Epithelial cell of proximal tubule (primary cell): ENCODE data around the gene ITSN1. TPM values are rescaled to one million over a fixed set of nuclear protein-coding genes. Genes with fewer than 3 reads are reported as not detected.

Source experiments
- DNase-seq: peaks from one replicate; pipeline ENCODE4 v3.0.0-alpha.2; 2011; ENCODE audit warnings: low read depth
- H3K4me3 ChIP-seq: 2 replicates; pipeline ENCODE4 v1.5.1; 2011; ENCODE audit warnings: low read depth, mild to moderate bottlenecking, low read length
- CTCF ChIP-seq: conservative IDR thresholded peaks from 2 replicates; pipeline ENCODE4 v1.5.1; 2012; ENCODE audit warnings: low read depth, mild to moderate bottlenecking, low read length
- total RNA-seq: library from RNA; depleted of rRNA; stranded (reverse); fragments of >200 nt; gene quantifications from 2 replicates; pipeline ENCODE4 v1.2.3, GENCODE V29; 2015

The ITSN1 gene
- total RNA-seq, 1 donor from 2014 or later: 24.5 TPM

DNA sequence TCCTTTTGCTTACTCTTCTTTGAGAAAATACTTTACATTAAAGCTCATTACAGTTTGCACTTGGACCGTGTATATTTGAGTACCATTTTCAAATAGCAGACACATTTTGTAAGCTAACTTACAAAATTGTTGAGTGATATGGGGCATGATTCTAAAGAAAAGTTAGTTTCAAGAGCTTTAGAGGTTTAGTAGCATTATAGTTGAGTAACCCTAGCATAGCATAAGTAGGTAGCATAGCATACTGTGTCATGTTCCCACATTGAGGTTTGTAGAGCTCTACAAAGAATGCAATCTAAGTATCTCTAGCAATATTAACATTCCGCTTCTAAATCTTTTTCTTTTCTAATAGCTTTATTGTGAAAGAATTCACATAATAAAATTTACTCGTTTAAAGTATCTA is 92.0 kb downstream of the ITSN1 start:
- no peak overlapping the region for H3K4me3 ChIP-seq
- no peak for TF ChIP-seq CTCF
- no peak for DNase-seq

- H3K4me3 ChIP-seq: no peak overlapping the region
- no peak for TF ChIP-seq CTCF
- no peak for DNase-seq
These were observed 92.5 kb downstream of the ITSN1 start for GRCh38 chr21:33734818-33735217.

DNA sequence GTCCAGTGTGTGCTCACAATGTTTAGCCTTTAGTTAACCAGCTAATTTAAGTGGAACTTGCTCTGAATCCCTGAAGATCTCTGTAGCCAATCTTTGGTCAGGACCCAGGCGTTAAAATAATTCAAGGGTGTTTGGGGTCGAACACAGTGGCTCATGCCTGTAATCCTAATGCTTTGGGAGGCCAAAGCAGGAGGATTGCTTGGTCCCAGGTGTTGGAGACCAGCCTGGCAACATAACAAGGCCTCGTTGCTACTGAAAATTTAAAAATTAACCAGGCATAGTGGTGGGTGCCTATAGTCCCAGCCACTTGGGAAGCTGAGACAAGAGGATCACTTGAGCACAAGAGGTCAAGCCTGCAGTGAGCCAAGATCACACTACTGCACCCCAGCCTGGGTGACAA is 94.3 kb downstream of the ITSN1 start:
- TF ChIP-seq CTCF: no peak
- DNase-seq: no peak
- H3K4me3 ChIP-seq: no peak overlapping the region

GRCh38 chr21:33739701-33740100 is 97.4 kb downstream of the ITSN1 start:
- no peak overlapping the region for H3K4me3 ChIP-seq
- no peak for DNase-seq
- TF ChIP-seq CTCF: no peak

DNA sequence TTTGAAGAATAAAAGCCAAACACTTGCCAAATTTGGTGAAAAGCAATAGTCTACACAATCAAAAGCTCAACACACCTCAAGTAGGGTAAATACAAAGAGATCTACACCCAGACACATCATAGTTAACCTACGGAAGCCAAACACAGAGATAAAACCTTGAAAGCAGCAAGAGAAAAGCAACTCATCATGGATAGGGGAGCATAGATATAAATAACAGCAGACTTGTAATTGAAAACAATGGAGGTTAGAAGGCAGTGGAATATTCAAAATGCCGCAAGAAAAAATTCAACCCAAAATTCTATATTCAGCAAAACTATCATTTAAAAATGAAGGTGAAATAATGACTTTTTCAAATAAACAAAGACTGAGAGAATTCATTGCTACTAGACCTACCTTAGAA is 105.1 kb downstream of the ITSN1 start:
- TF ChIP-seq CTCF: no peak
- H3K4me3 ChIP-seq: no peak overlapping the region
- DNase-seq: no peak

DNA sequence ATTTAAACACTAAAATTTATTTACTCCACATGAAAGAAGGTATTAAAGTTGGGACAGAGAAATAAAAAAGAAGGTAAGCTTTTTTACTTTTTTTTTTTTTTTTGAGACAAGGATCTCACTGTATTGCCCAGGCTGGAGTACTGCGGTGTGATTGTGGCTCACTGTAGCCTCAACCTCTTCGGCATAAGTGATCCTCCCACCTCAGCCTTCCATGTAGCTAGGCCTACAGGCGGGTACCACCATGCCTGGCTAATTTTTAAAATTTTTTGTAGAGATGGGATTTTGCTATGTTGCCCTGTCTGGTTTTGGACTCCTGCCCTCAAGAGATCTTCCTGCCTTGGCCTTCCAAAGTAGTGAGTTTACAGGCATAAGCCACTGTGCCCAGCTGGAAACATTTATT is 106.6 kb downstream of the ITSN1 start:
- DNase-seq: no peak
- no peak for TF ChIP-seq CTCF
- no peak overlapping the region for H3K4me3 ChIP-seq

DNA sequence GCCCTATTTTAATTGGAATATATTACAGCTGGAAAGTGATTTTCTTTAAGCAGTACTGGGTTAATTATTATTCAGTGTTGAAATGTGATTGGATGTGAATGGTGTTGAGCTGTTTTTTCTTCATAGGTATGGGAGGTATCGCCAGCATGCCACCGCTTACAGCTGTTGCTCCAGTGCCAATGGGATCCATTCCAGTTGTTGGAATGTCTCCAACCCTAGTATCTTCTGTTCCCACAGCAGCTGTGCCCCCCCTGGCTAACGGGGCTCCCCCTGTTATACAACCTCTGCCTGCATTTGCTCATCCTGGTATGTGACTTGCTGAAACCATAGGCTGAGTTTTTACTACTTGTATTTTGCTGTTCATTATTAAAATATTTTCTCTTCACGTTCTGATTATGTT is 107.7 kb downstream of the ITSN1 start:
- TF ChIP-seq CTCF: no peak
- no peak overlapping the region for H3K4me3 ChIP-seq
- no peak for DNase-seq
